ENCODE measurements around the gene STYXL2.

The STYXL2 gene

DNA sequence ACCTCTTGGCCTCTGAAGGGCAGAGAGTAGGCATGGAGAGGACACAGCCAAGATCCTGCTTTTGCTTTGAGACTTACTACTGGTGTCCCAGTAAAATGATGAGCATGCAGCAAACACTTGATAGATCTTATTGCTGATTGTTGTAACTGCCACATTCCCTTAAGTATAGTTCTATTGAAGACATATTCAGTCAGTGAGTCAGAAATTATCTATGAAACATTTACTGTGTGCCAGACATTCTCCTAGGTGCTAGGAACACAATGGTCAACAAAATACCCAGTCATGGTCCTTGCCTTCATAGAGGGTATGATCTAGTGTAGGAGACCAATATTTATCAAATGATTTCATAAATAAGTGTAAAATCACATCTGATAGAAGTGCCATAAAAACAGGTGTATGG is 13.6 kb downstream of the STYXL2 start:
- DNase-seq (ENCODE audit: low read depth, low spot score): no peak

DNA sequence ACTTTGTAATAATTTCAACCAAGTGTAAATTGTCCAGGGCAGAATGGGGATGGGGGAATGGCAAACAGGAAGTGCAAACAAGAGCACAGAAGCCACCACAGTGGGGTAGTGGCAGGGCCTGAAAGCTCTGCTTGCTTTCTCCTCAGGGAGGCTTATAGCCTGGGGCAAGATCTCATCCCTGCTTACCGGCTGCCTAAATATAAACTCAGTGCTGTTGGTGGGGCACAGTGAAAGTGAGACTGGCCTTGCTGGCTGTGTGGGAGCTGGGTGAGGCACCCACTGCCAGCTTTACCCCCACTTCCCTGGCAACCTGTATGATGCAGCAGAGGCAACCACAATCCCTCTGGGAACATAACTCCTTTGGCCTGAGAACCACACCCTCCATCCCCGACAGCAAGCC is 15.2 kb downstream of the STYXL2 start:
- no peak for DNase-seq (ENCODE audit: low read depth, low spot score)

DNA sequence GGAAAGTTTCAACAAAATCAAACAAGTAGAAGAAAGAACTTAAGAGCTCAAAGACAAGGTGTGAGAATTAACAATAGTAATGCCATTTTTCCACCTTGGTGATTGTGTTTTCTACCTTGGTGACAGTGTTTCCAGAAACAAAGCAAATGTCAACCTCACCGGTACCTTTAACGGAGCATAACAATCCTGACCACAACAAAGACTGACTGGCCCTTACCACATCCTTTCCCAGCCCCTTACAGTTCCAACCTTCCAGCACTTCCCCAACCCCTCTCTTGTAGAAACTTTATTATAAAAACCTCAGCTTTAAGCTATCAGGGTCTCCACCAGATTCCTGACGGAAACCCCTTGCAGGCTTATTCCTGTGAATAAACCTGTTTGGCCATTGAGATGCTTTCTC is 16.7 kb downstream of the STYXL2 start:
- DNase-seq (ENCODE audit: low read depth, low spot score): no peak

DNA sequence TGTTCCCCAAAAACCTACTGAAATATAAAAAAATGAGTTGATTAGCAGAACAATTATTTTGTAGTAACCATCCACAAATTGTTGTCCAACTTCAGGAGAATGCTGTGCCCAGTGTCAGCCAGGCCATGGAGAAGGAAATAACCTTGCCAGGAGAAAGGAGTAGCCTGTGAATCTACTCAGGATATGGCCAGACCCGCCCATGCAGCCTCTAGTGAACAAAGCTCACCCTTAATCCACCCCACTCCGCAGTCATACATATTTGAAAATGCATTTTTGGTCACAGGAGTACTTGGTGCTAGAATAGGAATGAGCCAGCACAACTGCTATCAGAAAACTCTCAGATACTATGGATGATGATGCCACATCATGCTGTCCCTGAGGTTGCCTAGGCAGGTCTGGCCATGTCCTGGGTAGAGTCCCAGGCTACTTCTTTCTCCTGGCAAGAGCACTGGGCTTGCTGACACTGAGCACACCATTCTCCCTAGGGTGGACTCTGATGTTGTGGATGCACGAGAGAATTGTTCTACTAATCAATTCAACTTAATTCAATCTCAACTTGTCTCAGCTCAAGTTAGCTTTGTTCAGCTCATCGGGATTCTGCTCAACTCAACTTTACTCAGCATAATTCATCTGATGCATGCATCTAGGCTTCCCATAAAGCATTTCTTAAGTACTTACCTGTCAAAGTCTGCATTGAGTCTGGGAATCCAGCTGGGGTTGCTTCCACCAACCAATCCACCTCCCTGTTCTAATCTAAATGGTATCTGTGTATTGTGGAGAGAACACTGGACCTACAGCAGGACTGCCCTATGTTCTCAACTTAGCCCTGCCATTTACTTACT is 18.2 kb downstream of the STYXL2 start:
- no peak for DNase-seq (ENCODE audit: low read depth, low spot score)

DNA sequence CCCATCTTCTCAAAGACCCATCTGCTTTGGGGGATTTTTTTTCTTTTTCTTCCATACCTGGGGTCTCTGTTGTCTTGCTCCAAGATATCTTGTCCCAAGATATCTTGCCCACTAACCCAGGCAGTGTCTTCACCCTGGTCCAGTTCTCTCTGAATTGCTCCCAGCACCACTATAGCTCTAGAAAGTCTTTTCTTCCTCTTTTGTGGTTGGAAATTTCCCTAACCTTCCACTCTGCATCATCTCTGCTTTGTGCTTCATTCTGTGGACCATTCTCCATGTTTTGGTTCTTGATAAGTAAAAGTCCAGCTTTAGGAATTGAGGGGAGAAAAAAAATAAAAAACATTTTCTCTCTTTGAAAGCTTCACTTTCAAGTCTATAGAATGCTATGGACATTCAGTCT is 20.9 kb downstream of the STYXL2 start:
- no peak for DNase-seq (ENCODE audit: low read depth, low spot score)

DNA sequence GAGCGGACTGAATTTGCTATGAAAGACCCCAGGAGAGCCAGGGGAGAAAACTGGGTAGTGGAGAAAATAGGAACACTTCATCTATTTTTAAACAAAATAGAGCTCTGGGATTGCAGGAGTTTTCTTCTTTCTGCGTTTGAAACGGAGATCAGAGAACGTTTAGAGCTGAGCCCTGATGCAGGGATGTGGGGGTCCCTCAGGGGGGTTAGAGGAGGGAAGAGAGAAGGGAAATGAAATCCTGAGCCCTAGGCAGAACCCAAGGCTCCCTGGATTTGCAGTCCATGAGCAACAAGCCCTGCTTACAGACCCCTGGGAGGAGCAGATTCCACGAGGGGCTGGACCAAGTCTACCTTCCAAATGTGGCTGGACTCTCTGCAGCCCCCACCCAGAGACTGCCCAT is 21.8 kb downstream of the STYXL2 start:
- DNase-seq (ENCODE audit: low read depth, low spot score): no peak

DNA sequence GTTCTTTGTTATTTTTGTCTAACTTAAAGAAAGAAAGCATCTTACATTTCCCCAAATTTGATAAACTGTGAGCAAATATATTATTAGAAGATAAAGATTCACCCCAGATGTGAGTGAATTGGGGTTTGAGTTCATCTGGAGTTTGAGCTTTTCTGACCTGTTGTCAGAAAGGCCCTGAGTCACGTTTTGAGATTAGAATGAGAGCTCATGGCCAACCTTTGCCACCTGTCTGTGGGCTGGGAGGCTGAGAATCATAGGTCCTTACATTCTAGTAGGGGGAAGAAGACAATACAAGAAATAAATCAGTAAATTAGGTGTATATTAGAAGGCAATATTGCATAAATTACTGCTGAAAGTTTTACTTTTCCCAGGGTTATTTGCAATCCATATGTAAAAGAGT is 22.3 kb downstream of the STYXL2 start:
- DNase-seq (ENCODE audit: low read depth, low spot score): no peak

DNA sequence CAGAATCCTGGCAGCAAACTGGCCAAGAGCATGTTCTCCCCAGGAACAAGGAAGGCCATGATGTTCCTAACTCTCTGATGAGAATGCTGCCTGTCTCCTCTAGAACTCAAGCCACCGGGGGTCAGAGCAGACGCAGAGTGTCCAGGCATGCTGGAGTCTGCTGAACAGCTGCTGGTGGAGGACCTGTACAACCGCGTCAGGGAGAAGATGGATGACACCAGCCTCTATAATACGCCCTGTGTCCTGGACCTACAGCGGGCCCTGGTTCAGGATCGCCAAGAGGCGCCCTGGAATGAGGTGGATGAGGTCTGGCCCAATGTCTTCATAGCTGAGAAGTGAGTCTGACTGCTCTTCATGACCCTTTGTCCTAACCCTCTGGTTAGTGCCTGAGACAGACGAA is 23.4 kb downstream of the STYXL2 start:
- DNase-seq (ENCODE audit: low read depth, low spot score): no peak

DNA sequence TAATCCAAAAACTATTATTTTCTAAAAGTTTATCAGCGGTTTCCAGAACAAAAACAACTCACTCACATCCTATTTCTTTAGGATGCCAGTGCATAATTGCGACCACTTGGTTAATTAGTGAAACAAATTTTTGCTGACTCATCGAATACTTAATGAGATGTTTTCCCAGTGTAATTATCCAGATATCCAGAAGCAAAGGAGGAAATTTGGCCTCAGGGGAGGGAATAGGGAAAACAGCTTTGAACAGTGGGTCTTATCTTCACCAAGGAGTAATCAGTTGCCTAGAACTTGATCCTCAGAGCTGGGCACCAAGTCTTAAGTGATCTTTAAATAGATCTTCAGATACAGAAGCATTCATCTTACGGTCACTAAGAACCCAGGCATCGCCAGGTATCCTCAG is 24.3 kb downstream of the STYXL2 start:
- DNase-seq (ENCODE audit: low read depth, low spot score): no peak

DNA sequence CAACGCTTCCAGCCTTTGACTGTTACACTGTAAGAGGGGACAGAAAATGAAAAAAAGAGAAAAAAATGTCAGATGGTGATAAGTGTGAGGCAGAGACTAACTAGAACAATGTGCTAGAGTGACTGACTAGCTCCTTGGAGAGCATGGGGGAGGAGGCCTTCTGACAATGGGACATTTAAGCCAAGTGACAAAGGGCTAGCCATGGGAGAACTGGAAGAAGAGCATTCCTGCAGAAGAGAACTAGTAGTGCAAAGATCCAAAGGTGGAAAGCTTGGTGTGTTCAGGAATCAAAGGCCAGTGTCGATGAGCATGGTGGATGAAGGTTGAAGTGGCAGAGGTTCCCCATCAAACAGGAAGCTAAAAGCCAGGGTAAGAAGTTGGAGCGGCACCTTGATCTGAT is 25.8 kb downstream of the STYXL2 start:
- DNase-seq (ENCODE audit: low read depth, low spot score): no peak

DNA sequence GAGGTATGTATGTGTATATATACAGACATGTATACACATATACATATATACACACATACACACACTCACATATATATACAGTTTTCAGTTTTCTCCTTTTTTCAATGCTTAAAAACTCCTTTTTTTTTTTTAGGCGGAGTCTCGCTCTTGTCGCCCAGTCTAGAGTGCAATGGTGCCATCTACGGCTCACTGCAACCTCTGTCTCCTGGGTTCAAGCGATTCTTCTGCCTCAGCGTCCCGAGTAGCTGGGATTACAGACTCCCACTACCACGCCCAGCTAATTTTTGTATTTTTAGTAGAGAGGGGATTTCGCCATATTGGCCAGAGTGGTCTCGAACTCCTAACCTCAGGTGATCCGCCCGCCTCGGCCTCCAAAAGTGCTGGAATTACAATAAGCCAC is 27.0 kb downstream of the STYXL2 start:
- DNase-seq (ENCODE audit: low read depth, low spot score): no peak

DNA sequence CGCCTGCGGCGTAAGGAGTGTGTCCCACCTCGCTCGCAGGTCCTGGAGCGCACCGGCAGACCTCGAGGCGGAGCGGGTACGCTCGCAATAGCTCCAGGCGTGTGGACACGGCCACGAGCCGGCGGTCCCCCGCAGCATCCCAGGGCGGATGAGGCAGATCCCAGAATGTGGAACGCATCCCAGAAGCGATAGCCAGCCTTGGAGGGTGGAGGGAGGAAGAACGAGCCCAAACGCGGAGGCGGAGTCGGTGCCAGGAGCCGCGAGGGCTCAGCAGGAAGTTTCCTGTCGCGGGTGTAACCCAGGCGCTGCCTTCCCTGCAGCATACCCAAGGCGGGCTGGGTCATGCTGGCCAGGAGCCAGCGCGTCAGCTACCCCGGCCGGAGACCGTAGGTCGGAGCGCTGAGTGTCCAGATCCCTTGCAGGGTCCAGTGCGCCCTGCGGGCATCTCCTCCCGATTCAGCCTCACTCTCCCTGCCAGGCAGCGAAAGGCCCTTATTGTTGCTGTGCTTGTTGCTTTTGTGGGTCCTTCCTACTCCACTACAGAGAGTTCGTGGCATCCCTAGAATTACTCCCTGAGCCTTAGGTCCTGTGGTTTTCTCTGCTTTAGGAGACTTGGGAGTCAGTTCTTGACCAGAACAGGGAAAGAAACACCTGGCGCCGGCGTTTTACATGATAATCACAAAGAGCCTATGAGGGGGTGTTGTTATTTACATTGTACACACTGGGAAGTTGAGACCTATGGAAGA is 27.7 kb downstream of the STYXL2 start:
- no peak for DNase-seq (ENCODE audit: low read depth, low spot score)

DNA sequence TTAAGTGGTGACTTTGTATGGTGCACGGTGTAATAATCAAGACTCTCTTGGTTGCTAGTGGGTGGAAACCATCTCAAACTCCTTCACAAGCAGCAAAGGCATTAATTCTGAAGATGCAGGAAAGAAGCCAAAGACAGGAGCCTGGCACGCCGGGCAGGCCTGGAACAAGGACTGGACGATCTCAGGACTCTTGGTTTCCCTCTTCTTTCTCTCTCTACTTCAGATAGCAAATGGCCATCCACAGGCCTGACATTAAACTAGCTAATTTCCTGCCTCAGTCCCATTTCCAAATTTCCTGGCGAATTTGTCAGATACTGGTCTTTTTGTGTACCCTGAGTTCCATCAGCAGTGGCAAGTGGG is 28.2 kb downstream of the STYXL2 start:
- DNase-seq (ENCODE audit: low read depth, low spot score): no peak

DNA sequence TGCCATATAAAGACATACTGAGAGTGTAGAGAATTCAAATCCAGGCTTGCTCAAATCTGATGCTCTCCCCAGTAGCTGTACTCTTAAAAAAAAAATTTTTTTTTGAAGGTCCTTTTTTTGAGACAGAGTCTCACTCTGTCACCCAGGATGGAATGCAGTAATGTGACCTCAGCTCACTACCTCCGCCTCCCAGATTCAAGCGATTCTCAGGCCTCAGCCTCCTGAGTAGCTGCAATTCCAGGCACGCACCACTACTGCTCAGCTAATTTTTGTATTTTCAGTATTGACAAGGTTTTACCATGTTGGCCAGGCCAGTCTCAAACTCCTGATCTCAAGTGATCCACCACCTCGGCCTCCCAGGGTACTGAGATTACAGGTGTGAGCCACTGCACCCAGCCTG is 28.7 kb downstream of the STYXL2 start:
- no peak for DNase-seq (ENCODE audit: low read depth, low spot score)

DNA sequence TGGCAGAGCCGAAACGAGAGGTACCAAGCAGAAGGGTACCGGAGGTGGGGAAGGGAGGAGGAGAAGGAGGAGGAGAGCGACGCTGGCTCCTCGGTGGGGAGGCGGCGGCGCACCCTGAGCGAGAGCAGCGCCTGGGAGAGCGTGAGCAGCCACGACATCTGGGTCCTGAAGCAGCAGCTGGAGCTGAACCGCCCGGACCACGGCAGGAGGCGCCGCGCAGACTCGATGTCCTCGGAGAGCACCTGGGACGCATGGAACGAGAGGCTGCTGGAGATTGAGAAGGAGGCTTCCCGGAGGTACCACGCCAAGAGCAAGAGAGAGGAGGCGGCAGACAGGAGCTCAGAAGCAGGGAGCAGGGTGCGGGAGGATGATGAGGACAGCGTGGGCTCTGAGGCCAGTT is 32.4 kb downstream of the STYXL2 start:
- DNase-seq (ENCODE audit: low read depth, low spot score): no peak

DNA sequence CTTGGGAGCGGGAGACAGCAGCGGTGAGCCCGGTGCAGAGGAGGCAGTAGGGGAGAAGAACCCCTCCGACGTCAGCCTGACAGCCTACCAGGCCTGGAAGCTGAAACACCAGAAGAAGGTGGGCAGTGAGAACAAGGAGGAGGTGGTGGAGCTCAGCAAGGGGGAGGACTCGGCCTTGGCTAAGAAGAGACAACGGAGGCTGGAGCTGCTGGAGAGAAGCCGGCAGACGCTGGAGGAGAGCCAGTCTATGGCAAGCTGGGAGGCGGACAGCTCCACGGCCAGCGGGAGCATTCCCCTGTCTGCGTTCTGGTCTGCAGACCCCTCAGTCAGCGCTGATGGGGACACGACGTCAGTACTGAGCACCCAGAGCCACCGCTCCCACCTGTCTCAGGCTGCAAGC is 32.9 kb downstream of the STYXL2 start:
- no peak for DNase-seq (ENCODE audit: low read depth, low spot score)

DNA sequence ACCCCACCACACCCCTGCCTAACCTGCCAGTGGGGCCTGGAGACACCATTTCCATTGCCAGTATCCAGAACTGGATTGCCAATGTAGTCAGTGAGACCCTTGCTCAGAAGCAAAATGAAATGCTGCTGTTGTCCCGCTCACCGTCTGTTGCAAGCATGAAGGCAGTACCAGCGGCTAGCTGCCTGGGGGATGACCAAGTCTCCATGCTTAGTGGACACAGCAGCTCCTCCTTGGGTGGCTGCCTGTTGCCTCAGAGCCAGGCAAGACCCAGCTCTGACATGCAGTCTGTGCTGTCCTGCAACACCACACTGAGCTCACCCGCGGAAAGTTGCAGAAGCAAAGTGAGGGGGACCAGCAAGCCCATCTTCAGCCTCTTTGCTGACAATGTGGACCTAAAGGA is 33.4 kb downstream of the STYXL2 start:
- DNase-seq (ENCODE audit: low read depth, low spot score): no peak

DNA sequence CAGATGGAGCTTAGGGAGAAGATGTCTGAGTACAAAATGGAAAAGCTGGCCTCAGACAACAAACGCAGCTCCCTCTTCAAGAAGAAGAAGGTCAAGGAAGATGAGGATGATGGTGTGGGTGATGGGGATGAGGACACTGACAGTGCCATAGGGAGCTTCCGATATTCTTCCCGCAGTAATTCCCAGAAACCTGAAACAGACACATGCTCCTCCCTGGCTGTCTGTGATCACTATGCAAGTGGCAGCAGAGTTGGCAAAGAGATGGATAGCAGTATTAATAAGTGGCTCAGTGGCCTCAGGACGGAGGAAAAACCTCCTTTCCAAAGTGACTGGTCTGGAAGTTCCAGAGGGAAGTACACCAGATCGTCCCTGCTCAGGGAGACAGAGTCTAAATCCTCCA is 33.8 kb downstream of the STYXL2 start:
- no peak for DNase-seq (ENCODE audit: low read depth, low spot score)

DNA sequence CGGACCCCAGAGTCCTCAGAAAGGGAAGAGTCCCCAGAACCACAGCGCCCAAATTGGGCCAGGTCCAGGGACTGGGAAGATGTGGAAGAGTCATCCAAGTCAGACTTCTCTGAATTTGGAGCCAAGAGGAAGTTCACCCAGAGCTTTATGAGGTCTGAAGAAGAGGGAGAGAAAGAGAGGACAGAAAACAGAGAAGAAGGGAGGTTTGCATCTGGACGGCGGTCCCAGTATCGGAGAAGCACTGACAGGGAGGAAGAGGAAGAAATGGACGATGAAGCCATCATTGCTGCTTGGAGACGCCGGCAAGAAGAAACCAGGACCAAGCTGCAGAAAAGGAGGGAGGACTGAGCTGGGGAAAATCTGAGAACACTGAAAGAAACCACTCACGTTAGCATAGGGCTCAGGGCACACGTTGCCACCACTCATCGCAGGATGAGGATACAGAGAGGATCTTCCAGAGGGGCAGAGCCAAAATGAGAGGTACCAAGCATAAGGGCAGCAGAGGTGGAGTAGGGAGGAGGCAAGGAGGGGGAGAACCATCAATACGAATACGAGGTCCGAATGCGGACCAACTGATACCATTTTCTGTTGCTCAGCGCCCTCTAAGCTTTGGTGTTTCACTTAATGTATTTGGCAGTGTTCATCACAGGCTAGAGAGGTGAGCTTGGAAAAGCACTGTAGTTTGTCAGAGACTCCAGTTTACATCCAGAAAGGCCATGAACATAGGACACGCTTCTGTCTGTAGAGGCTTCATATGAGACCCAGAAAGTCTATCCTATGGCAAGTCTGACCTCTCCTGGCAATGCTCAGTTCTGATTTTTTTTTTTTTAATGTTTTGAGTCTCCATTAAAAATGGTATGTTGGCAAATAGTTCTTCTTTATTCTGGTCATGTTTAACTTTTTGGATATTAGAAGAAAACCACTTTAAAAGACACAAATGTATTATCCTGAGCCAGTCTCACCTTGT is 34.7 kb downstream of the STYXL2 start:
- DNase-seq (ENCODE audit: low read depth, low spot score): no peak

DNA sequence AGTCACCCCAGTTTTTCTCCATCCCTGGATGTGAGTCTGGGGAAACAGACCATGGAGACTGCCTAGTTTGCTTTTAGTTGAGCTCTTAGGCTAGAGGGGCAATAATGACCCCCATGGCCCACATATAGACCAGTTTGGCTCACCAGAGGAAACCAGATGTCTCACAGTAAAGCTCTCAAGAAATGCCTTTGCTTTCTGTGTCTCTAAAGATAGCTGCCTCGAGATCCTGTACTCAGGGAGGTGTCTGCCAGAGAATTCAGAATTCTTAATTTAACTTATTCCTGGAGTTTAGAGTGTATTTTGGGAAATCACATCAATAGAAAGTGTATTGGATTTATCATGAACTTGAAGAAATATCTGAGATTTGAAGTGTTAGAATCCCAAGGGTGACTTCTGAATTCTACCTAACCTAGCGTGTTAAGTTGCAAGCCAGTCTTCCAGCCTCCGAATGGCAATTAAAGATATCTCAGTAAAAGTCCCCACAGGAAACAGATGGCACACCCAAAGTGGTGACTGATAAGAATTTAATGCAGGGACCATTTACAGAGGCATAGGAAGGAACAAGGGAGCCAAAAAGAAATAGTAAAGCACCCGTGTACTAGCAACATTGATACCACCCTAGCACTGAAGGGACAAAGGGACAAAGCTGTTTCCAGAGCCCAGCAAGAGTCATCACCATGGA is 37.1 kb downstream of the STYXL2 start:
- no peak for DNase-seq (ENCODE audit: low read depth, low spot score)

DNA sequence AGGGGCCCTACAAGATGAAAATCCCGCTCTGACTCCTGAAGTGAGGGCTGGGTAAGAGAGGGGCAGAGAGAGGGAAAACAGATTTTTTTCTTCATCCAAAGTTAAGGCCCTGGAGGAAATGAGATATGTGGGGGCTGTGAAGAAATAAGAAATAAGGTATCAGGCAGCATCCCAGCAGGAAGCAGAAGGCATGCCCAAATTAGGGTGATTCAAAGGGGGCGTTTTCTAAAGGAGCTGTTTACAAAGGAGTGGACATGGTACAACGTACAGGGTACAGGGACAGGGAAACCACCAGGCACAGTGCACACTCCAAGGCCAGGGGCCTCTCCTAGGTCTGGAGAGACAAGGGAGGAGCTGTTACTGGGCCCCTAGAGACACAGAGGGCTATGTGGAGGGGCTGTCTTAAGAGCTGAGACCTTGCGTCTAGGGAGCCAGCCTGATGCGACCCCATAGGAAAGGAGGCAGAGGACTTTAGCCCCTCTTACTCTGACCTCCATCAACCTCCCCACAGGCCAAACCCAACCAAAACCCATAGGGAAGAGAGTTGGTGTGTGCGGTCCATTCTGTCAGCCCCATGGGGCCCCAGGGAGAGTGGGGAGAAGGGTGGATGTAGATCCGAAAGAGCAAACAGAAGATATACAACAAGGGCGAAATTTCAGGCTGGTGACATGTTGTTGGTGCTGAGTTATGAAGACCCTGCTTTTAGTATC is 38.6 kb downstream of the STYXL2 start:
- no peak for DNase-seq (ENCODE audit: low read depth, low spot score)
